GM15510 (cell line): ENCODE data around the gene GALE.

Experiments used
- POLR2A ChIP-seq: IDR thresholded peaks from 3 replicates; pipeline ENCODE4 v1.6.1; 2011; ENCODE audit warnings: borderline replicate concordance; ENCODE audit not compliant: insufficient read length; ENCODE audit errors: extremely low read depth

Gene GALE

GRCh38 chr1:23800400-23801337, at the start of gene GALE:
Gene GALE, minus strand, starts transcription at chr1:23800754. Its CDS starts 1,747 bp downstream, at chr1:23799007.
- TF ChIP-seq POLR2A, result peak; percentile 89

GRCh38 chr1:23848673-23849616, 48.4 kb upstream of the GALE start:
- no peak for TF ChIP-seq POLR2A

GRCh38 chr1:23845163-23845562, 44.6 kb upstream of the GALE start:
- TF ChIP-seq POLR2A, result no peak

GRCh38 chr1:23843644-23844043, 43.1 kb upstream of the GALE start:
- no peak for TF ChIP-seq POLR2A

GRCh38 chr1:23838401-23838866, 37.9 kb upstream of the GALE start:
- TF ChIP-seq POLR2A, result no peak

GRCh38 chr1:23837908-23838307, 37.4 kb upstream of the GALE start:
- no peak for TF ChIP-seq POLR2A

- TF ChIP-seq POLR2A, result no peak
Measured at GRCh38 chr1:23836037-23836436, 35.5 kb upstream of the GALE start.

- TF ChIP-seq POLR2A, result no peak
Measured at GRCh38 chr1:23827717-23828116, 27.2 kb upstream of the GALE start.

- no peak for TF ChIP-seq POLR2A
Measured at GRCh38 chr1:23825762-23826522, 25.4 kb upstream of the GALE start.

- TF ChIP-seq POLR2A, result peak; percentile 95
Measured at GRCh38 chr1:23825076-23825761, 24.7 kb upstream of the GALE start, which contains the start of gene HMGCL. Gene HMGCL, minus strand, starts transcription at chr1:23825429. Its CDS starts 14 bp downstream, at chr1:23825415.

GRCh38 chr1:23824711-23825075, 24.1 kb upstream of the GALE start:
- TF ChIP-seq POLR2A, result no peak

- TF ChIP-seq POLR2A, result no peak
Measured at GRCh38 chr1:23823767-23824166, 23.2 kb upstream of the GALE start.

- no peak for TF ChIP-seq POLR2A
Measured at GRCh38 chr1:23817633-23818032, 17.1 kb upstream of the GALE start.

- TF ChIP-seq POLR2A, result no peak
Measured at GRCh38 chr1:23816906-23817305, 16.4 kb upstream of the GALE start.

GRCh38 chr1:23816361-23816760, 15.8 kb upstream of the GALE start:
- no peak for TF ChIP-seq POLR2A

GRCh38 chr1:23814016-23814415, 13.5 kb upstream of the GALE start:
- TF ChIP-seq POLR2A, result no peak
